Measurements from ENCODE around the gene ZMYND8. TPM values are rescaled to one million over a fixed set of nuclear protein-coding genes. Genes with fewer than 3 reads are reported as not detected.

ZMYND8 gene
- total and polyA plus RNA-seq, 2 of the 8 experiments (the other 6 are each of a cell fraction or from before 2014, with no cell fraction given): 50.5 to 163 TPM

DNA sequence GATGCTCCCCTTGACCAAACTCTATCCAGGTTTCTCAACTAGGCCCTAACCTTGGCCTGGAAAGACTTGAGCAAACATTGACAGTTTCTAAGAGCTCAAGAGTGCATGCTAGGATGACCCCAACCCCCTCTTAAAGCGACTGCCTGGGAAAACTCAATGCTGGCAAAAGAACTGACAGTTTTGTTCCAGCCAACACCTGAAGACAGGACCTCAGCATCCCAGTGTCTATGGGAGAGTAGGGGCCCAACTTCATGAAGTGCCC is 119.9 kb downstream of the ZMYND8 start:
- Histone ChIP-seq H3K9me3 (ENCODE audit: insufficient read depth in 2 of 2, low read depth in 1 of 2, low read length in 1 of 2) (no peaks in the 10 kb centered on the region), H4K91ac (replicated peaks; ENCODE audit: insufficient read length, low read length) (no peak overlapping the region), H3K9ac (replicated peaks in 1 of 4; ENCODE audit: extremely low read depth in 1 of 4, low read depth in 3 of 4, low read length in 3 of 4) (no peak overlapping the region), H3K79me2 (ENCODE audit: control insufficient read depth in 1 of 2, insufficient read depth in 2 of 2, low read length in 2 of 2) (peaks cover 0 to 14% of the 10 kb centered on the region in 2 experiments; a peak in 1 of 4 replicates), H3K56ac (replicated peaks; ENCODE audit: insufficient read length, low read depth, low read length) (no peak overlapping the region), H2BK12ac (ENCODE audit: low read depth, low read length) (no peak overlapping the region), H3K4me2 (ENCODE audit: insufficient read depth in 1 of 2, low read depth in 2 of 2, low read length in 2 of 2) (no peak overlapping the region), H3K4ac (replicated peaks; ENCODE audit: insufficient read length, low read depth, low read length) (no peak overlapping the region), H3K4me1 (replicated peaks in 1 of 4; ENCODE audit: control insufficient read depth in 3 of 4, insufficient read depth in 4 of 4, low read length in 3 of 4) (peaks cover 0 to 2% (median 0%) of the 10 kb centered on the region in 4 experiments; a peak in 2 of 7 replicates), H4K20me1 (replicated peaks in 1 of 2; ENCODE audit: control insufficient read depth in 1 of 2, insufficient read depth in 2 of 2, low read length in 2 of 2) (peaks cover 2 to 5% of the 10 kb centered on the region in 2 experiments), H4K8ac (ENCODE audit: extremely low read depth, insufficient read depth, low read length) (no peak overlapping the region), H3K18ac (ENCODE audit: extremely low read depth, low read length) (no peak overlapping the region), H4K5ac (ENCODE audit: insufficient read length, low read depth, low read length) (no peak overlapping the region), H3K27me3 (replicated peaks in 1 of 4; ENCODE audit: control insufficient read depth in 3 of 4, extremely low read depth in 1 of 4, insufficient read depth in 3 of 4, low read length in 3 of 4) (no peaks in the 10 kb centered on the region), H2BK5ac (ENCODE audit: low read depth, low read length) (no peak overlapping the region), H2BK120ac (replicated peaks; ENCODE audit: low read depth, low read length) (no peak overlapping the region), H3K23ac (ENCODE audit: insufficient read length) (no peak overlapping the region), H2AK5ac (ENCODE audit: low read depth, low read length) (no peak overlapping the region), H2BK15ac (ENCODE audit: low read length) (no peak overlapping the region), H3K23me2 (ENCODE audit: low read depth, low read length) (no peaks in the 10 kb centered on the region), H3K27ac (ENCODE audit: low read depth, low read length) (no peak overlapping the region), H3K14ac (ENCODE audit: insufficient read length) (no peak overlapping the region), H2AFZ (ENCODE audit: low read length) (no peak overlapping the region), H2BK20ac (ENCODE audit: low read length) (no peak overlapping the region), H3K4me3 (ENCODE audit: extremely low read depth in 1 of 4, insufficient read depth in 2 of 4, low read depth in 3 of 4, low read length in 4 of 4) (no peak overlapping the region), H3K36me3 (ENCODE audit: control insufficient read depth in 2 of 4, insufficient read depth in 4 of 4, low read length in 3 of 4) (peaks cover 37 to 75% (median 65%) of the 10 kb centered on the region in 4 experiments), H3K79me1 (ENCODE audit: low read depth, low read length) (peaks cover 3% of the 10 kb centered on the region; the same call in 1 of the 2 replicates)
- WGBS, 2 experiments (ENCODE audit: extremely low coverage in 1 of 2, insufficient coverage in 1 of 2, insufficient read length in 1 of 2, insufficient replicate concordance in 2 of 2, low coverage in 1 of 2, low lambda C conversion rate in 2 of 2, missing lambda C conversion rate in 1 of 2): 85% methylated on average over 1 of the region's 1 CpG; no CpG with 5 or more reads in 1 of the 2 experiments
- no peak for DNase-seq (ENCODE audit: low read depth in 1 of 2, low spot score in 2 of 2)
- POLR2A ChIA-PET (ENCODE audit: partially characterized antibody): interaction anchor here (1.2 to 2.3 kb wide), 2 partner anchors 10 to 12 kb away, joined by 3 to 4 read pairs; no protein-coding TSS in a partner anchor
- TF ChIP-seq TAF7 (optimal IDR thresholded peaks at IDR 0.05; ENCODE audit: borderline replicate concordance, low read depth, low read length) (no peak), EGR1 (IDR thresholded peaks at IDR 0.05; ENCODE audit: borderline replicate concordance, low read depth, low read length) (no peak)
- FAIRE-seq: no peak
- CTCF ChIA-PET (ENCODE audit: partially characterized antibody): interaction anchor here (0.8 to 1.7 kb wide), 4 partner anchors 12 to 36 kb away, joined by 3 to 6 read pairs (median 3); no protein-coding TSS in a partner anchor

Data from H1 (cell line).